ENCODE measurements around the gene GDNF. TPM values are rescaled to one million over a fixed set of nuclear protein-coding genes. Genes with fewer than 3 reads are reported as not detected.
"Not testable (repeated sequence)": the region's sequence is repeated elsewhere in the genome, so short reads cannot be mapped to it uniquely, and the experiment has no call there.

GDNF gene
- total RNA-seq, 1 donor from 2014 or later = 1.9 TPM

- no peak for DNase-seq (ENCODE audit: low spot score)
Measured at GRCh38 chr5:37786416-37786815, 53.4 kb downstream of the GDNF start.

- not testable (repeated sequence) for DNase-seq (ENCODE audit: low spot score)
Measured at GRCh38 chr5:37781409-37781808, 58.4 kb downstream of the GDNF start.

- DNase-seq (ENCODE audit: low spot score) = peak; percentile 31
Measured at GRCh38 chr5:37777432-37778130, 62.3 kb downstream of the GDNF start.

GRCh38 chr5:37776826-37777225 lies 63.0 kb downstream of the GDNF start:
- peak; percentile 6 for DNase-seq (ENCODE audit: low spot score)

- DNase-seq (ENCODE audit: low spot score) = no peak
Measured at GRCh38 chr5:37774912-37775483, 64.8 kb downstream of the GDNF start.

- no peak for DNase-seq (ENCODE audit: low spot score)
Measured at GRCh38 chr5:37773809-37774208, 66.0 kb downstream of the GDNF start.

GRCh38 chr5:37772255-37772654 lies 67.6 kb downstream of the GDNF start:
- DNase-seq (ENCODE audit: low spot score) = no peak

- no peak for DNase-seq (ENCODE audit: low spot score)
Measured at GRCh38 chr5:37771731-37772130, 68.1 kb downstream of the GDNF start.

GRCh38 chr5:37771203-37771611 lies 68.6 kb downstream of the GDNF start:
- DNase-seq (ENCODE audit: low spot score) = peak; percentile 49

GRCh38 chr5:37770786-37771185 lies 69.1 kb downstream of the GDNF start:
- DNase-seq (ENCODE audit: low spot score) = no peak

GRCh38 chr5:37769840-37770239 lies 70.0 kb downstream of the GDNF start:
- DNase-seq (ENCODE audit: low spot score) = no peak

- DNase-seq (ENCODE audit: low spot score) = no peak
Measured at GRCh38 chr5:37769108-37769507, 70.7 kb downstream of the GDNF start.

- DNase-seq (ENCODE audit: low spot score) = no peak
Measured at GRCh38 chr5:37768371-37768770, 71.5 kb downstream of the GDNF start.

GRCh38 chr5:37767961-37768360 lies 71.9 kb downstream of the GDNF start:
- DNase-seq (ENCODE audit: low spot score) = no peak

- no peak for DNase-seq (ENCODE audit: low spot score)
Measured at GRCh38 chr5:37767251-37767650, 72.6 kb downstream of the GDNF start.

All from umbilical cord (tissue), 2 donors.